ENCODE data around the gene ALOX5. TPM values are rescaled to one million over a fixed set of nuclear protein-coding genes. Genes with fewer than 3 reads are reported as not detected.
"Not testable (repeated sequence)": the region's sequence is repeated elsewhere in the genome, so short reads cannot be mapped to it uniquely, and the experiment has no call there.

ALOX5 gene
- total RNA-seq, 1 donor from 2014 or later, result 0.40 TPM

DNA sequence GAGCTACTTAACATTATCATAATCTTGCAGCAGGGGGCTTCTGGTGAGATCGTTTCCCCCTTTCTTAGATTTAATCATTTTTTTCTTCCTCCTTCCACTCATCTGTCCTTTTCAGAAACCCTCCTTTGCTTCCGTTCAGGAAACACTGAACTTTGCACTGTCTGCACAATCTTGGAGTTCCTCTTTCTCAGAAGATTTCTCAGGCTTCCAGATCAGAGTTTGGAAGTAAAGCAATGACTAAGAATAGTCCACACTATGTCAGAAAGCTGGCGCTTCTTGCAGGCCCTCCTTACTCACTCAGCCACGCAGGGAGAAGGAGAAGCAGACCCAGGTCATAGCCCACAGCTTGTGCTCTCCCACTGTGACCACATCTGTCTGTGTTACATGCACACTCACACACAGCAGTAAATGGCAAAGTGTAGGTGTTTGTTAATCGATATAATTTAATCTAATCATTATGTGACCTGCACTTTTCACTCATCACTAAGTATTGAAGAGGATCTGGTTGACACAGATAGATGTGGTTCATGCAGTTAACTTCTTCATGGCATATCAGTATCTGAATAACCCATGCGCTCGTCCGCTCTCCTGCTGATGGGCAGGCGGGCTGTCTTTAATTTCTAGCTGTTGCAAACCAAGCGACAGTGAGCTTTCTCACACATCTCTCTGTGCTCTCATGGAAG, 30.2 kb downstream of the ALOX5 start:
- DNase-seq (ENCODE audit: low read depth, low spot score), result no peak

DNA sequence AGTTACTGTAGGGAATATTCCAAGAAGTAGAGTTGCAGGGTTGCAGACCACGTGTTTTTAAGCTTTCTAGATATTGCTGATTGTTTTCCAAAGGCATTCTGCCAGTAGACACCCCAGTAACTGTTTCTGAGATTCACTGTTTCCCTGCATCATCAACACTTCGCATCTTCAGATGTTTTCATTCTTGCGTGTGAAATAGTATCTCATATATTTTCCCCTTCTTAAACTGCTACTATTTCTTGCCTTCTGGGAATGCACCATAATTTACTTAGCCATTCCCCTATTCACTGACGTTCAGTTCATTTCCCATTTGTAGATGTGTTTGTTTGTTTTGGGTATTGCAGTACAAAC, 30.7 kb downstream of the ALOX5 start:
- DNase-seq (ENCODE audit: low read depth, low spot score), result no peak

DNA sequence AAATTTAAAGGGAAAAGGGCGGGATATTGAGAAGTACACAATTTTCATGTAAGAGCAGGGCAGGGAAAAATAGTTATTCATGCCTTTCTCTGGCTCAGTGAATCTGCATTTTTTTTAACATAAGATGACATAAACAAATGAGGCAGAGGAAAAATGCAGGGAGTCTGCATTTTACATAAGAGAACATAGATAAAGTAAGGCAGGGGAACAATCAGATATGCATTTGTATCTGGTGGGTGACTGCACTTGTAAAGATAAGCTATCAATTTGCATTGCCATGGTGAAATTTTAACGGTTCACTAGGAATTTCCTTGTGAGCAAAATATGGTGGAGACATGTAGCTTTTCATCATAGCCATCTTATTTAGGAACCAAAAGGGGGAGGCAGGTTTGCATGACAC, 33.5 kb downstream of the ALOX5 start:
- no peak for DNase-seq (ENCODE audit: low read depth, low spot score)

DNA sequence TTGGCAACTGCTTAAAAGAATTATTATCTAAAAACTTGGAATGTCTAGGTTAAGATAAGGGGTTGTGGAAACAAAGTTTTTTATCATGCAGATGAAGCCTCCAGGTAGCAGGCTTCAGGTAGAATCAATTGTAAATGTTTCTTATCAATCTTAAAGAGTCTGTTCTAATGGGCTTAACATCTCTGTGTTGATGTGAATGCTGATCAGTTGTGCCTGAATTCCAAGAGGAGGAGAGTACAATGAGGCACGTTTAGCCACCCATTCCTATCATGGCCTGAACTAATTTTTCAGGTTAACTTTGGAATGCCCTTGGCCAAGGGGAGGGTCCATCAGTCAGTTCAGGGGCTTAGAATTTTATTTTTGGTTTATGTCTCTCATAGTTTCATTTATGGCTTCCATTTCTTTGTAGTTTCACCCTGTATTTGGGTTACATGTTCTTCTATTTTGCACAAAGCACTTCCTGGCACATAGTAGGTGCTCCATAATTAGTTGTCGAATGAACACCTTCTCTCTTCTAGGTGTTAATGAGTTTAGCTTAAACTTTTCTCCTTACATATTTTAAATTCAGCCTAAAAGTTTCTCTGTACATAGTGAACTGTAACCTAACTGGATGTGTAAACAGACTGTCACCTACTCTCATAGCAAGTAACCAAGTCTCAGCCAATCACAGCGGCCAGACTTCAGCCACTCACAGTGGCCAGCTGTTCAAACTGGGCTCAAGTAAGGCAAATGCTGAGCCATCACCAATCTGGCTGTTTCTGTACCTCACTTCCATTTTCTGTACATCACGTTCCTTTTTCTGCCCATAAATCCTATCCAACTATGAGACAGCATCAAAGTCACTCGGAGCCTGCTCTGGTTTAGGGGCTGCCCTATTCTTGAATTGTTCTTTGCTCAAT, 34.7 kb downstream of the ALOX5 start:
- no peak for DNase-seq (ENCODE audit: low read depth, low spot score)

GRCh38 chr10:45409347-45409746, 35.3 kb downstream of the ALOX5 start:
- DNase-seq (ENCODE audit: low read depth, low spot score), result not testable (repeated sequence)

DNA sequence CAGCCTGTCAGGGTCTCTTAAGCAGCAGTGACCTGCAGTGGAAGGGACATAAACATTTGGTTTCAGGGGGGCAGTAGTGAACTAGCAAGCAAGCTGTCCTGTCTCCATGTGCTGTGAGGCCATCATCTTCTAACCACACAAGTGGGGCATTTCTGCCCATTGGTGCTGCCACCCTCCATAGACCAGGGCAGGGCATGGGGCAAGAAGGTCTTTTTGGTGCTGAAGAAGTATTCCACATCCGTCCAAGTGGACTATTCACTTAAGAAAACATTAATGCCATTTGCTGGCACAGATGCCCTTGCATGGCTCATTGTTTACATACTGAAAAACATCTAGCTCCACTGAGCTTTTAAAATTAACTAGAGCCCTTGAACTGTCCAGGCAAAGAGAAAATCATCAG, 35.8 kb downstream of the ALOX5 start:
- DNase-seq (ENCODE audit: low read depth, low spot score), result no peak

DNA sequence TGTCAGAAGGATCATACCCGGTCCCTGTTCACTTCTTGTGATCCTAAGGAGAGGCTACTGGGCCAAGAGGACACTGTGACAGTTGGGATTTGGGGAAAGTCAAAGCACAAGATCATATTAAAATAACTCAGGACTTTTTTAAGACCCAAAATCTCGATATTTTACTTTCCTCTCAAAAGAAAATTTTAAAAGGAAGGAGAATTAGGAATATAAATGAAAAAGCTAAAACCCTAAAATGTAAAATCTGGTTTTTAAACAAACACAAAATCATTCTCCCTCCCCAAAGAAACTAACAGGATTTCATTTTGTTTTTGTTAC, 36.4 kb downstream of the ALOX5 start:
- no peak for DNase-seq (ENCODE audit: low read depth, low spot score)

- no peak for DNase-seq (ENCODE audit: low read depth, low spot score)
These were observed 37.0 kb downstream of the ALOX5 start for GRCh38 chr10:45410807-45411606.

GRCh38 chr10:45411607-45411940, 37.6 kb downstream of the ALOX5 start:
- DNase-seq (ENCODE audit: low read depth, low spot score), result no peak

DNA sequence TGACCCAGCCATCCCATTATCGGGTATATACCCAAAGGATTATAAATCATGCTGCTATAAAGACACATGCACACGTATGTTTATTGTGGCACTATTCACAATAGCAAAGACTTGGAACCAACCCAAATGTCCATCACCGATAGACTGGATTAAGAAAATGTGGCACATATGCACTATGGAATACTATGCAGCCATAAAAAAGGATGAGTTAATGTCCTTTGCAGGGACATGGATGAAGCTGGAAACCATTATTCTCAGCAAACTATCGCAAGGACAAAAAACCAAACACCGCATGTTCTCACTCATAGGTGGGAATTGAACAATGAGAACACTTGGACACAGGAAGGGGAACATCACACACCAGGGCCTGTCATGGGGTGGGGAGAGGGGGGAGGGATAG, 41.0 kb downstream of the ALOX5 start:
- DNase-seq (ENCODE audit: low read depth, low spot score), result not testable (repeated sequence)

DNA sequence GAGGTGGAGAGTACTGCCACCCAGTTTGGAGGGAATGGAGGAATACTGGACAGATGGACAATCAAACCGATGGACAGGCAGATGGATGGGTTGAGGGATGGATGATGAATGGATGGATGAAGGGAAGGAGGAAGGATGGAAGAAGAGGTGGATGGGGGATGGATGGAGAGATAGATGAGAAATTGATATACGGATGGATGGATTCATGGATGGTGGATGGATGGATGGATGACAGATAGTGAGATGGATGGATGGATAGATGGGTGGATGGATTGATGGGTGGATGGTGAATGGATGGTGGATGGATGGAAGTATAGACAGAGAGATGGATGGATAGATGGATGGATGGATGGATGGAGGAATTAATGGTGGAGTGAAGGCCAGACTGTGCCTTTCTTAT, 42.6 kb downstream of the ALOX5 start:
- no peak for DNase-seq (ENCODE audit: low read depth, low spot score)

- DNase-seq (ENCODE audit: low read depth, low spot score), result no peak
These were observed 43.7 kb downstream of the ALOX5 start for GRCh38 chr10:45417746-45418145.

DNA sequence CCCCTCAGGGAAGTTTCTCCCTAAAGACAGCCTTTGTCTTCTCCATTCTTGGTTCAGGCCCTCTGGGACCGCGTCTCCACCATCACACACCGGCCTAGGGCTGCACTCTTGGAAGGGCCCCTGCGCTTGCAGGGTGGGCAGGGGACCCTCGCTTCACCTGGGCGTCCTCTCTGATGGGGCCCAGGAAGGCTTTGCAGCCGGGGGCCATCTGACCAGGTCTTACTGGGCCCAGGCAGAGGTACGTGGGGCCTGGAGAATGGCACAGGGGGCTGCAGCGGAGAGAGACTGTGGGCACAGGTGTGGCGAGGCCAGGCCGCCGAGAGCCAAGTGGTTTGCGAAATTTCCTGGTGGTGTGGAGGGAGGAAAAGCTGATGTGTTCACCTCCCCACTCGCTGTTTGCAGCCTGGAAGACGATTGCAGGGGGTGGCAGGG, 44.4 kb downstream of the ALOX5 start:
- no peak for DNase-seq (ENCODE audit: low read depth, low spot score)

- DNase-seq (ENCODE audit: low read depth, low spot score), result no peak
These were observed 45.0 kb downstream of the ALOX5 start for GRCh38 chr10:45418849-45419675.

DNA sequence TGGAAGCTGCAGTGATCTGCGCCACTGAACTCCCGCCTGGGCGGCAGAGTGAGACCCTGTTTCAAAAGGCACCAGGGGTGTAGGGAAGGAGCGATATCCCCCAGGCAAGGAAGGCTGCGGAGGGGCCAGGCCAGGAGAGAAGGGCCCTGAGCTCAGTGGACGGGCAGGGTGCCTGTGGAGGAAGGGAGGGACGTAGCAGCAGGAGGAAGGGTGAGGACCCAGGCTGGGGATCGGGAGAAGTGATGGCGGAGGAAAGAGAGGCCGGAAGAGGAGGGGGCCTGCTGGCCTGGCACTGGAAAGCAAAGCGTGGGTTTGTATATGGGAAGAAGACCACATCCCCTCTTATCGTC, 45.6 kb downstream of the ALOX5 start:
- DNase-seq (ENCODE audit: low read depth, low spot score), result no peak

DNA sequence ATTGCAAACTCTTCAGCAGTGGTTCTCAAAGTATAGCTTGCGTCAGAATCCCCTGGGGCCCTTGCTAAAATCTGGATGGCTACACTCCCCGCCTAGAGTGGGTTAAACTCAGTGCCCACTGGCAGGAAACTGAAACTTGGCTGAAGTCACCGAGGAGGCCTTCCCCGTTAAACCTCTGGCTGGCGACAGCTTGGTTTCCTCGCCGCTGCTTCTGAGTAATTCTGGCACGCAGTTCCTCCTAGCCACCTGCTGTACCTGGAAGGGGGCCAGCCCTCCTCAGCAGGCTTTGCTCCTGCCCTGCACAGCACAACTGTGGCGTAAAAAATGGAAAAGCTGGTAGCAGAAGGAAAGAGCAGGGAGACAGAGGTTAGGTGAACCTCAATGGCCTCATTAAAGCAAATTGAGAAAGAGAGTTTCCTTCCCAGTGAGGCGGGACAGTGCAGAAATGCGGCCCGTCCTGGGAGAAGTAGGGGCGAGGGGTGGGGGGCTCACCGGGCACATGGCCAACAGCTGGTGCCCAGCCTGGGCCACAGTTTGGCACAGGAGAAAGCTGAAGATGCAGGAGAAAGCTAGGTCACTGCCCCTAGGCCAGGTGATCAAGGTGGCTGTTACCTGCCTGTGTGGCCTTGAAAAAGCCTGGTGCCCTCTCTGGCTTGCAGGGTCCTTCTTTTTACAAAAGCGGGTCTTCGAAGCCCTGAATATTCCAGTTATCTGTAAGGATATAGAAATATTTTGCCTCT, 46.6 kb downstream of the ALOX5 start:
- peak; percentile 45 for DNase-seq (ENCODE audit: low read depth, low spot score)

GRCh38 chr10:45421221-45422097, 47.4 kb downstream of the ALOX5 start:
- no peak for DNase-seq (ENCODE audit: low read depth, low spot score)

- no peak for DNase-seq (ENCODE audit: low read depth, low spot score)
These were observed 48.3 kb downstream of the ALOX5 start for GRCh38 chr10:45422207-45422865.

All from pulmonary artery endothelial cell (primary cell).